ENCODE measurements around the gene FRMD4A.

FRMD4A gene

GRCh38 chr10:14282276-14282675 lies 48.4 kb downstream of the FRMD4A start:
- DNase-seq: no peak
- Histone ChIP-seq H2AFZ (ENCODE audit: low read length) (no peak overlapping the region), H3K4me2 (ENCODE audit: low read depth, low read length) (no peak overlapping the region), H3K9me3 (replicated peaks; ENCODE audit: insufficient read depth, low read length) (no peaks in the 10 kb centered on the region), H3K36me3 (replicated peaks; ENCODE audit: insufficient read depth, low read length) (no peaks in the 10 kb centered on the region), H3K79me2 (ENCODE audit: low read length) (no peaks in the 10 kb centered on the region), H4K20me1 (ENCODE audit: insufficient read depth, low read length) (no peaks in the 10 kb centered on the region), H3K9ac (ENCODE audit: low read length) (no peak overlapping the region), H3K27me3 (replicated peaks; ENCODE audit: insufficient read depth, low read length) (no peaks in the 10 kb centered on the region), H3K4me3 (ENCODE audit: low read length) (no peak overlapping the region), H3K27ac (ENCODE audit: low read length) (no peak overlapping the region), H3K4me1 (ENCODE audit: low read length) (no peaks in the 10 kb centered on the region), H3K9me2 (replicated peaks; ENCODE audit: insufficient read depth, low read length) (no peaks in the 10 kb centered on the region), H3F3A (ENCODE audit: insufficient read depth, low read length) (no peaks in the 10 kb centered on the region)
- no peak for TF ChIP-seq CTCF (IDR thresholded peaks at IDR 0.05; ENCODE audit: low read length)
- TF ChIP-seq EZH2 (optimal IDR thresholded peaks at IDR 0.05; ENCODE audit: low read depth, low read length): no peak
- no peak for TF ChIP-seq EZH2phosphoT487 (IDR thresholded peaks at IDR 0.05; ENCODE audit: low read length)

GRCh38 chr10:14278533-14278932 lies 52.2 kb downstream of the FRMD4A start:
- Histone ChIP-seq H3F3A (ENCODE audit: insufficient read depth, low read length) (no peaks in the 10 kb centered on the region), H3K4me3 (ENCODE audit: low read length) (no peak overlapping the region), H4K20me1 (ENCODE audit: insufficient read depth, low read length) (no peaks in the 10 kb centered on the region), H3K79me2 (ENCODE audit: low read length) (no peaks in the 10 kb centered on the region), H2AFZ (ENCODE audit: low read length) (no peak overlapping the region), H3K27ac (ENCODE audit: low read length) (no peak overlapping the region), H3K9ac (ENCODE audit: low read length) (no peak overlapping the region), H3K4me1 (ENCODE audit: low read length) (no peaks in the 10 kb centered on the region), H3K4me2 (ENCODE audit: low read depth, low read length) (no peak overlapping the region), H3K27me3 (replicated peaks; ENCODE audit: insufficient read depth, low read length) (no peaks in the 10 kb centered on the region), H3K36me3 (replicated peaks; ENCODE audit: insufficient read depth, low read length) (no peaks in the 10 kb centered on the region), H3K9me3 (replicated peaks; ENCODE audit: insufficient read depth, low read length) (no peaks in the 10 kb centered on the region), H3K9me2 (replicated peaks; ENCODE audit: insufficient read depth, low read length) (no peaks in the 10 kb centered on the region)
- no peak for DNase-seq
- no peak for TF ChIP-seq EZH2 (optimal IDR thresholded peaks at IDR 0.05; ENCODE audit: low read depth, low read length)
- no peak for TF ChIP-seq CTCF (IDR thresholded peaks at IDR 0.05; ENCODE audit: low read length)
- no peak for TF ChIP-seq EZH2phosphoT487 (IDR thresholded peaks at IDR 0.05; ENCODE audit: low read length)

- no peaks in the 10 kb centered on the region for H3F3A ChIP-seq (ENCODE audit: insufficient read depth, low read length)
- H3K4me2 ChIP-seq (ENCODE audit: low read depth, low read length): no peak overlapping the region
- no peaks in the 10 kb centered on the region for H3K4me1 ChIP-seq (ENCODE audit: low read length)
- no peak overlapping the region for H2AFZ ChIP-seq (ENCODE audit: low read length)
- H3K9me3 ChIP-seq (replicated peaks; ENCODE audit: insufficient read depth, low read length): no peaks in the 10 kb centered on the region
- H3K36me3 ChIP-seq (replicated peaks; ENCODE audit: insufficient read depth, low read length): no peaks in the 10 kb centered on the region
- H4K20me1 ChIP-seq (ENCODE audit: insufficient read depth, low read length): no peaks in the 10 kb centered on the region
- H3K9ac ChIP-seq (ENCODE audit: low read length): no peak overlapping the region
- no peaks in the 10 kb centered on the region for H3K9me2 ChIP-seq (replicated peaks; ENCODE audit: insufficient read depth, low read length)
- DNase-seq: no peak
- no peak for TF ChIP-seq EZH2phosphoT487 (IDR thresholded peaks at IDR 0.05; ENCODE audit: low read length)
- no peaks in the 10 kb centered on the region for H3K79me2 ChIP-seq (ENCODE audit: low read length)
- no peak overlapping the region for H3K27ac ChIP-seq (ENCODE audit: low read length)
- no peaks in the 10 kb centered on the region for H3K27me3 ChIP-seq (replicated peaks; ENCODE audit: insufficient read depth, low read length)
- H3K4me3 ChIP-seq (ENCODE audit: low read length): no peak overlapping the region
Observed at GRCh38 chr10:14276210-14276609, 54.5 kb downstream of the FRMD4A start.

GRCh38 chr10:14271621-14272020 lies 59.1 kb downstream of the FRMD4A start:
- Histone ChIP-seq H3K9ac (ENCODE audit: low read length) (no peak overlapping the region), H3K4me3 (ENCODE audit: low read length) (no peak overlapping the region), H3K27me3 (replicated peaks; ENCODE audit: insufficient read depth, low read length) (no peaks in the 10 kb centered on the region), H3K4me2 (ENCODE audit: low read depth, low read length) (no peak overlapping the region), H3K9me2 (replicated peaks; ENCODE audit: insufficient read depth, low read length) (no peaks in the 10 kb centered on the region), H4K20me1 (ENCODE audit: insufficient read depth, low read length) (no peaks in the 10 kb centered on the region), H3F3A (ENCODE audit: insufficient read depth, low read length) (no peaks in the 10 kb centered on the region), H3K9me3 (replicated peaks; ENCODE audit: insufficient read depth, low read length) (no peaks in the 10 kb centered on the region), H3K36me3 (replicated peaks; ENCODE audit: insufficient read depth, low read length) (no peaks in the 10 kb centered on the region), H3K4me1 (ENCODE audit: low read length) (no peaks in the 10 kb centered on the region), H3K27ac (ENCODE audit: low read length) (no peak overlapping the region), H3K79me2 (ENCODE audit: low read length) (no peaks in the 10 kb centered on the region), H2AFZ (ENCODE audit: low read length) (no peak overlapping the region)
- no peak for DNase-seq
- no peak for TF ChIP-seq EZH2phosphoT487 (IDR thresholded peaks at IDR 0.05; ENCODE audit: low read length)
- no peak for TF ChIP-seq EZH2 (optimal IDR thresholded peaks at IDR 0.05; ENCODE audit: low read depth, low read length)
- no peak for TF ChIP-seq CTCF (IDR thresholded peaks at IDR 0.05; ENCODE audit: low read length)

All from MM.1S (cell line).